Ovary (tissue), 3 donors: ENCODE results near the gene SEMA5A.

Experiments used
- POLR2A ChIP-seq: fragments of 450-650 bp; IDR thresholded peaks from one replicate; pipeline ENCODE4 v1.6.1; 2017; ENCODE audit warnings: antibody characterized with exemption, mild to moderate bottlenecking, moderate library complexity
- TF ChIP-seq, protein P1 (sequence below), 3 donors: fragments of 450-650 bp in 2 of 3; fragments of 200-600 bp in 1 of 3; IDR thresholded peaks; one replicate each; pipeline versions ENCODE4 v1.5.1 to v1.8.0; 2016 to 2022; ENCODE audit warnings: antibody characterized with exemption in 3 of 3, mild to moderate bottlenecking in 1 of 3
- donor health status: DM: no; HTN: no; CAD: no.

DNA sequence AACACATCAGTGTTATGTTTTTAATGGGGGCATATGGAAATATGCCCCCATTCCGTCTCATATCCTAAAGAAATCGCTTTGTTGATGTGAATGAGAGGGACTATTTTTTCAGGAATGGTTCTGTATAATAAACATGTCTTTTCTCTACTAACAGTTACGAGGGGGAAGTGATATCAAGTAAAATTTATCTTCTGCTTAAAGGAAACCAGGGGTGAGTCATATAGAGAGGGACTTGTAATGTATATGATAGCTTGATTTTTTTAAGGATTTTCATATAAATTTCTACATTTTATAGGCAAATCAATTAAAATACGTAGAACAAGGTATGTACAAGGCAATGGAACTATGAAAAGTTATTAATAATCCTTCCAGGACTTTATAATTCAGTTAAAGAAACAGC, 207.1 kb downstream of the SEMA5A start:
- no peak for TF ChIP-seq POLR2A
- TF ChIP-seq, protein P1, sequence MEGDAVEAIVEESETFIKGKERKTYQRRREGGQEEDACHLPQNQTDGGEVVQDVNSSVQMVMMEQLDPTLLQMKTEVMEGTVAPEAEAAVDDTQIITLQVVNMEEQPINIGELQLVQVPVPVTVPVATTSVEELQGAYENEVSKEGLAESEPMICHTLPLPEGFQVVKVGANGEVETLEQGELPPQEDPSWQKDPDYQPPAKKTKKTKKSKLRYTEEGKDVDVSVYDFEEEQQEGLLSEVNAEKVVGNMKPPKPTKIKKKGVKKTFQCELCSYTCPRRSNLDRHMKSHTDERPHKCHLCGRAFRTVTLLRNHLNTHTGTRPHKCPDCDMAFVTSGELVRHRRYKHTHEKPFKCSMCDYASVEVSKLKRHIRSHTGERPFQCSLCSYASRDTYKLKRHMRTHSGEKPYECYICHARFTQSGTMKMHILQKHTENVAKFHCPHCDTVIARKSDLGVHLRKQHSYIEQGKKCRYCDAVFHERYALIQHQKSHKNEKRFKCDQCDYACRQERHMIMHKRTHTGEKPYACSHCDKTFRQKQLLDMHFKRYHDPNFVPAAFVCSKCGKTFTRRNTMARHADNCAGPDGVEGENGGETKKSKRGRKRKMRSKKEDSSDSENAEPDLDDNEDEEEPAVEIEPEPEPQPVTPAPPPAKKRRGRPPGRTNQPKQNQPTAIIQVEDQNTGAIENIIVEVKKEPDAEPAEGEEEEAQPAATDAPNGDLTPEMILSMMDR (IDR thresholded peaks at IDR 0.05) = no peak
